IMR-90 (cell line): ENCODE results near the gene SEPTIN5. TPM values are rescaled to one million over a fixed set of nuclear protein-coding genes. Genes with fewer than 3 reads are reported as not detected.

Source experiments
- ATAC-seq: fragments of 200-7000 bp; cut with Tn5 transposase; 2 replicates; pipeline ENCODE4 v1.9.1; 2020; ENCODE audit warnings: low read depth, mild to moderate bottlenecking, moderate library complexity
- BruUV-seq: library from RNA; stranded (reverse); fragments of 400-500 nt; replicated peaks from 2 replicates; lab custom pipeline; 2021; lab: Mats Ljungman, UMichigan
- CTCF ChIA-PET: fragments of 300-600 bp; formaldehyde crosslinking; extraction: SDS; loops from one replicate; lab custom pipeline; 2021; ENCODE audit warnings: antibody characterized with exemption; lab: Yijun Ruan, JAX
- POLR2A ChIA-PET: fragments of 300-600 bp; sonication (Branson Sonifier 250); formaldehyde crosslinking; loops from one replicate; lab custom pipeline; 2022; ENCODE audit warnings: antibody characterized with exemption; ENCODE audit not compliant: unreplicated experiment; lab: Charles Lee
- DNase-seq: peaks from one replicate; pipeline ENCODE4 v3.0.0; 2013
- H2AFZ ChIP-seq: replicated peaks from 2 replicates; pipeline ENCODE3; 2013; ENCODE audit warnings: low read length, mild to moderate bottlenecking; ENCODE audit not compliant: poor library complexity
- H2AK5ac ChIP-seq: 2 replicates; pipeline ENCODE4 v1.6.1; 2013; ENCODE audit warnings: low read depth, low read length, inconsistent platforms
- H2AK9ac ChIP-seq: replicated peaks from 2 replicates; pipeline ENCODE3; 2013; ENCODE audit warnings: mild to moderate bottlenecking, low read depth, low read length, moderate library complexity; ENCODE audit not compliant: poor library complexity
- H2BK120ac ChIP-seq: 2 replicates; pipeline ENCODE4 v1.6.1; 2013; ENCODE audit warnings: low read depth, low read length, inconsistent platforms
- H2BK15ac ChIP-seq: 3 replicates; pipeline ENCODE4 v1.6.1; 2013; ENCODE audit warnings: low read depth, low read length, inconsistent platforms
- H2BK20ac ChIP-seq: 2 replicates; pipeline ENCODE4 v1.6.1; 2013; ENCODE audit warnings: low read depth, mild to moderate bottlenecking, inconsistent platforms, low read length, moderate library complexity
- H2BK5ac ChIP-seq: 2 replicates; pipeline ENCODE4 v1.6.1; 2013; ENCODE audit warnings: mild to moderate bottlenecking, low read depth, low read length, inconsistent platforms; ENCODE audit not compliant: poor library complexity, severe bottlenecking
- H3K14ac ChIP-seq: replicated peaks from 2 replicates; pipeline ENCODE4 v1.6.1; 2013; ENCODE audit warnings: low read depth, low read length, inconsistent platforms
- H3K18ac ChIP-seq: 2 replicates; pipeline ENCODE4 v1.6.1; 2013; ENCODE audit warnings: low read depth, low read length, control low read depth
- H3K23ac ChIP-seq: 2 replicates; pipeline ENCODE4 v1.6.1; 2013; ENCODE audit warnings: low read depth, low read length, inconsistent platforms
- H3K27ac ChIP-seq: 2 replicates; pipeline ENCODE4 v1.5.1; 2013; ENCODE audit warnings: mild to moderate bottlenecking, control low read depth, low read length; ENCODE audit not compliant: insufficient read depth
- H3K27me3 ChIP-seq: 2 replicates; pipeline ENCODE4 v1.6.1; 2013; ENCODE audit warnings: low read length; ENCODE audit not compliant: control insufficient read depth, insufficient read depth
- H3K36me3 ChIP-seq: 2 replicates; pipeline ENCODE4 v1.6.1; 2013; ENCODE audit warnings: low read length, mixed read lengths; ENCODE audit not compliant: control insufficient read depth, insufficient read depth
- H3K4ac ChIP-seq: 2 replicates; pipeline ENCODE4 v1.6.1; 2013; ENCODE audit warnings: low read depth, low read length, inconsistent platforms
- H3K4me1 ChIP-seq: 2 replicates; pipeline ENCODE4 v1.6.1; 2013; ENCODE audit warnings: low read length, mixed read lengths; ENCODE audit not compliant: control insufficient read depth, insufficient read depth
- H3K4me2 ChIP-seq: 2 replicates; pipeline ENCODE4 v1.6.1; 2013; ENCODE audit warnings: low read depth, mild to moderate bottlenecking, control low read depth, low read length, moderate library complexity
- H3K4me3 ChIP-seq: 2 replicates; pipeline ENCODE4 v1.5.1; 2013; ENCODE audit warnings: low read depth, mild to moderate bottlenecking, control low read depth, low read length, moderate library complexity; ENCODE audit not compliant: insufficient read depth
- H3K56ac ChIP-seq: 2 replicates; pipeline ENCODE4 v1.6.1; 2013; ENCODE audit warnings: low read length, inconsistent platforms; ENCODE audit not compliant: insufficient read depth; ENCODE audit errors: extremely low read depth
- H3K79me1 ChIP-seq, 2 experiments: 2 replicates each; pipeline ENCODE4 v1.6.1; 2013; ENCODE audit warnings: low read length in 2 of 2, inconsistent platforms in 1 of 2, low read depth in 1 of 2
- H3K9ac ChIP-seq: 2 replicates; pipeline ENCODE4 v1.6.1; 2013; ENCODE audit warnings: low read depth, low read length, control low read depth
- H3K9me1 ChIP-seq: 2 replicates; pipeline ENCODE4 v1.6.1; 2013; ENCODE audit warnings: low read length, inconsistent platforms; ENCODE audit not compliant: insufficient read depth
- H3K9me3 ChIP-seq: 2 replicates; pipeline ENCODE4 v1.6.1; 2013; ENCODE audit warnings: low read length; ENCODE audit not compliant: control insufficient read depth, insufficient read depth
- H4K20me1 ChIP-seq: 2 replicates; pipeline ENCODE4 v1.6.1; 2013; ENCODE audit warnings: low read length, inconsistent platforms; ENCODE audit not compliant: insufficient read depth
- H4K5ac ChIP-seq: 2 replicates; pipeline ENCODE4 v1.6.1; 2013; ENCODE audit warnings: mild to moderate bottlenecking, low read depth, low read length, control low read depth
- H4K8ac ChIP-seq, 2 experiments: 2 replicates each; pipeline ENCODE4 v1.6.1; 2013; ENCODE audit warnings: low read depth in 2 of 2, low read length in 2 of 2, control low read depth in 1 of 2, inconsistent platforms in 1 of 2
- H4K91ac ChIP-seq: 2 replicates; pipeline ENCODE4 v1.6.1; 2013; ENCODE audit warnings: low read depth, low read length, inconsistent platforms; ENCODE audit not compliant: insufficient read depth
- CEBPB ChIP-seq: IDR thresholded peaks from 2 replicates; pipeline ENCODE4 v1.6.1; 2012; ENCODE audit warnings: low read depth, low read length, improper control_type of control experiment
- CTCF ChIP-seq: conservative IDR thresholded peaks from 2 replicates; pipeline ENCODE4 v1.5.1; 2012; ENCODE audit warnings: mild to moderate bottlenecking, low read depth, low read length, improper control_type of control experiment
- FOS ChIP-seq: fragments of 150-350 bp; IDR thresholded peaks from 2 replicates; pipeline ENCODE4 v1.6.1; 2016; ENCODE audit warnings: low read depth, low read length
- MAFK ChIP-seq: IDR thresholded peaks from 2 replicates; pipeline ENCODE4 v1.6.1; 2012; ENCODE audit warnings: low read depth, low read length, improper control_type of control experiment
- MAZ ChIP-seq: IDR thresholded peaks from 2 replicates; pipeline ENCODE4 v1.6.1; 2012; ENCODE audit warnings: low read depth, mild to moderate bottlenecking, low read length, improper control_type of control experiment, moderate library complexity, borderline replicate concordance
- POLR2A ChIP-seq: IDR thresholded peaks from 2 replicates; pipeline ENCODE4 v1.6.1; 2012; ENCODE audit warnings: mild to moderate bottlenecking, low read depth, low read length
- RAD21 ChIP-seq: IDR thresholded peaks from 2 replicates; pipeline ENCODE4 v1.6.1; 2012; ENCODE audit warnings: low read length, improper control_type of control experiment
- RFX5 ChIP-seq: IDR thresholded peaks from 2 replicates; pipeline ENCODE4 v1.8.0; 2012; ENCODE audit warnings: low read depth, mild to moderate bottlenecking, low read length, moderate library complexity
- SMC3 ChIP-seq: fragments of 150-350 bp; IDR thresholded peaks from 2 replicates; pipeline ENCODE4 v1.6.1; 2016; ENCODE audit warnings: low read depth, mild to moderate bottlenecking, antibody characterized with exemption, low read length, moderate library complexity
- WGBS, 2 experiments: methylation state at CpG; one replicate each; pipeline versions ENCODE4 v1.1.5 to v1.1.7; 2013; ENCODE audit warnings: missing lambda C conversion rate in 2 of 2; ENCODE audit not compliant: insufficient read length in 1 of 2; ENCODE audit errors: extremely low coverage in 2 of 2; 5-methylcytosine and 5-hydroxymethylcytosine counted together
- dilution Hi-C: fragments of 300-500 bp; cut with HindIII; formaldehyde crosslinking; loops from one replicate; pipeline ENCODE4 v1.14.3; 2018; ENCODE audit warnings: low sequenced_read_pairs; ENCODE audit not compliant: unreplicated experiment
- in situ Hi-C: fragments of 300-500 bp; cut with MboI; formaldehyde crosslinking; loops from 3 replicates; pipeline ENCODE4 v1.14.3; 2019; ENCODE audit warnings: low sequenced_read_pairs, inconsistent platforms, mixed read lengths
- intact Hi-C: fragments of 100-400 bp; cut with micrococcal nuclease; formaldehyde crosslinking; loops from 2 replicates; pipeline ENCODE4 v1.10.0; 2022
- polyA plus RNA-seq, 3 experiments: library from polyadenylated mRNA; depleted of rRNA; stranded (reverse); fragments of >200 nt; gene quantifications; 2 replicates each; pipeline ENCODE4 v1.2.3, GENCODE V29; 2012; ENCODE audit warnings: low replicate concordance in 1 of 3
- total RNA-seq: library from RNA; depleted of rRNA; stranded (reverse); fragments of >200 nt; gene quantifications from 2 replicates; pipeline ENCODE4 v1.2.3, GENCODE V29; 2012

Gene SEPTIN5
- total and polyA plus RNA-seq, 2 of the 4 experiments (the other 2 are of a cell fraction), result 16.8 to 20.7 TPM

- H4K91ac ChIP-seq, result no peak overlapping the region
- H3K9me3 ChIP-seq, result no peaks in the 10 kb centered on the region
- dilution Hi-C loops, result no loop called here
- TF ChIP-seq POLR2A, result no peak
- TF ChIP-seq RFX5, result no peak
- no peak for TF ChIP-seq MAZ
- no peak for TF ChIP-seq FOS
- TF ChIP-seq RAD21, result no peak
- no peak for TF ChIP-seq CTCF
- no peak for TF ChIP-seq SMC3
- TF ChIP-seq CEBPB, result no peak
- TF ChIP-seq MAFK, result no peak
- no peak overlapping the region for H4K5ac ChIP-seq
- H3K4me3 ChIP-seq, result no peak overlapping the region
- no peaks in the 10 kb centered on the region for H4K20me1 ChIP-seq
- no peak overlapping the region for H2AK5ac ChIP-seq
- peaks cover 44% of the 10 kb centered on the region for H3K27me3 ChIP-seq
- H3K56ac ChIP-seq, result no peak overlapping the region
- no peaks in the 10 kb centered on the region for H3K79me1 ChIP-seq
- H2AFZ ChIP-seq, result no peak overlapping the region
- no peak overlapping the region for H2BK20ac ChIP-seq
- H3K18ac ChIP-seq, result no peak overlapping the region
- intact Hi-C loops, result no loop called here
- H3K14ac ChIP-seq, result no peak overlapping the region
- no peak overlapping the region for H2BK5ac ChIP-seq
- in situ Hi-C loops, result no loop called here
- ChIA-PET CTCF (no interaction called here), POLR2A (no interaction called here)
- BruUV-seq, result no TSS peak
- no peak overlapping the region for H3K27ac ChIP-seq
- DNase-seq (no peak), ATAC-seq (no peak)
- H4K8ac ChIP-seq, result no peak overlapping the region
- no peaks in the 10 kb centered on the region for H3K36me3 ChIP-seq
- H3K9ac ChIP-seq, result no peak overlapping the region
- no peaks in the 10 kb centered on the region for H3K4me1 ChIP-seq
- 43% methylated on average over 3 of the region's 14 CpGs; no CpG with 5 or more reads in 1 of the 2 experiments for WGBS, 2 experiments
- H2AK9ac ChIP-seq, result no peak overlapping the region
- H3K4me2 ChIP-seq, result no peak overlapping the region
- no peaks in the 10 kb centered on the region for H3K9me1 ChIP-seq
- H2BK15ac ChIP-seq, result no peak overlapping the region
- no peak overlapping the region for H3K4ac ChIP-seq
- no peak overlapping the region for H2BK120ac ChIP-seq
- H3K23ac ChIP-seq, result no peak overlapping the region
These were observed 8.9 kb upstream of the SEPTIN5 start for GRCh38 chr22:19705181-19705934.
